Astrocyte (in vitro differentiated cells and primary cell): ENCODE data around the gene CPZ.

Experiments used
- CTCF ChIP-seq: IDR thresholded peaks from 2 replicates; pipeline ENCODE4 v1.5.1; 2011; ENCODE audit warnings: low read depth, mild to moderate bottlenecking, inconsistent platforms, low read length, moderate library complexity; ENCODE audit not compliant: insufficient read depth
- EZH2 ChIP-seq: IDR thresholded peaks from 2 replicates; pipeline ENCODE4 v1.6.1; 2012; ENCODE audit warnings: mild to moderate bottlenecking, low read length, inconsistent platforms; ENCODE audit not compliant: insufficient read depth

- TF ChIP-seq EZH2 (no peak), CTCF (no peak)
Measured at GRCh38 chr4:8578717-8579116, 13.8 kb upstream of the CPZ start.
